Epithelial cell of proximal tubule (primary cell): ENCODE data around the gene SPRY1. TPM values are rescaled to one million over a fixed set of nuclear protein-coding genes. Genes with fewer than 3 reads are reported as not detected.

Experiments
- DNase-seq: peaks from one replicate; pipeline ENCODE4 v3.0.0-alpha.2; 2011; ENCODE audit warnings: low read depth
- H3K4me3 ChIP-seq: 2 replicates; pipeline ENCODE4 v1.5.1; 2011; ENCODE audit warnings: low read depth, mild to moderate bottlenecking, low read length
- CTCF ChIP-seq: conservative IDR thresholded peaks from 2 replicates; pipeline ENCODE4 v1.5.1; 2012; ENCODE audit warnings: low read depth, mild to moderate bottlenecking, low read length
- total RNA-seq: library from RNA; depleted of rRNA; stranded (reverse); fragments of >200 nt; gene quantifications from 2 replicates; pipeline ENCODE4 v1.2.3, GENCODE V29; 2015

Gene SPRY1
- total RNA-seq, 1 donor from 2014 or later, result 14.8 TPM

- DNase-seq, result no peak
- H3K4me3 ChIP-seq, result no peak overlapping the region
- no peak for TF ChIP-seq CTCF
Measured at GRCh38 chr4:123366144-123366748, 30.3 kb upstream of the SPRY1 start.

GRCh38 chr4:123378794-123379193 lies 17.8 kb upstream of the SPRY1 start:
- H3K4me3 ChIP-seq, result no peak overlapping the region
- DNase-seq, result no peak
- no peak for TF ChIP-seq CTCF

- TF ChIP-seq CTCF, result no peak
- no peak overlapping the region for H3K4me3 ChIP-seq
- no peak for DNase-seq
Measured at GRCh38 chr4:123379392-123379791, 17.2 kb upstream of the SPRY1 start.

- TF ChIP-seq CTCF, result no peak
- no peak for DNase-seq
Measured at GRCh38 chr4:123380728-123381716, 15.6 kb upstream of the SPRY1 start.

GRCh38 chr4:123381996-123382395 lies 14.6 kb upstream of the SPRY1 start:
- no peak overlapping the region for H3K4me3 ChIP-seq
- TF ChIP-seq CTCF, result no peak
- no peak for DNase-seq

More at GRCh38 chr4:123380728-123381716, 15.6 kb upstream of the SPRY1 start:
- H3K4me3 ChIP-seq, result no peak overlapping the region

- no peak overlapping the region for H3K4me3 ChIP-seq
- DNase-seq, result no peak
- TF ChIP-seq CTCF, result no peak
Measured at GRCh38 chr4:123383566-123383965, 13.0 kb upstream of the SPRY1 start.
